ENCODE data around the gene RAPGEF3. TPM values are rescaled to one million over a fixed set of nuclear protein-coding genes. Genes with fewer than 3 reads are reported as not detected.

RAPGEF3 gene
- total and polyA plus RNA-seq, 2 of the 13 experiments (the other 11 are each of a cell fraction or from before 2014, with no cell fraction given) = 0.07 TPM

DNA sequence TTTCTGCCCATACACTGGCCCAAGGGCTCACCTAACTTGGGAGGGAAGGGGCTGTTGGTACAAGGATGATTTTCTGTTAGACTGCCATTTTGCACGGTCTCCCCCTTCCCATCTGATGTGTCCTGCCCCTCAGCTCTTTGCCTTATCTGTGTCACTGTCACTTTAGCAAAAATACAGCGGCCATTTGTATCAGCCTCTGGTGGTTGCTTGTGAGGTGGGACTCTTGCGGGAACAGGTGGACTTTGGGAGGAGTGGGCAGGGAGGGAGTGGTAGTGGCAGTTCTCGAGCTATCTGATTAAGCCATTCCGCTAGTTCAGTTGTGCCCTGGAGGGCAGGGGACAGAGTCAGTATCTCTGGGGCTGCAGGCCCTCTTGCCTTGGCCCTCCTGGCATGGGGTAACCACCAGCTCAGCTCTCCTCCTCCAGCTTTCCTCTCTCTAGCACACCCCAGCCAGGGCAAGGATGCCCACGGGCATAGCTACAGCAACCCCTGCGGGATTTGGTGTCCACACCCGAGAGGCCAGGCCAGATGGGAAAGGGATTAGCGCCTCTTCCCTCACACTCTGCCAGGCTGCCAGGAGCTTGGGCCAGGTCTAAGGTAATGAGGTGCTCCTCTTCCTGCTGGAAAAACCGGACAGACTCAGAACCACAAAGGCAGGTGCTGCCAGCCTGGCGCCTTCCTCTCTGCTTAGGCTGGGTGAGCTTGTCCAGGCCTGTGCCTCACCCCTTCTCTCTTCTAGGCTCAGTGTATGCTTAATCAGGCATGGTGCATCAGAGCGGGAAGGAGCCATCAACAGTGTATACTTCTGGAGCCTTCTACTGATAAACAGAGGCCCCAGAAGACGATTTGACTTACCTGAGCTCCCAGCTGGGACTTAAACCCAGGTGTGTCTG lies 23.0 kb upstream of the RAPGEF3 start:
- H2AFZ ChIP-seq (ENCODE audit: low read length) = no peak overlapping the region
- BruUV-seq (replicated peaks) = no TSS peak
- H3K27me3 ChIP-seq (ENCODE audit: control insufficient read depth in 1 of 2, insufficient read depth in 2 of 2, low read length in 2 of 2) = no peaks in the 10 kb centered on the region
- H3K4me2 ChIP-seq (ENCODE audit: low read depth, low read length) = no peak overlapping the region
- H3K9ac ChIP-seq (ENCODE audit: insufficient read depth, low read depth, low read length) = no peak overlapping the region
- H3K9me3 ChIP-seq (ENCODE audit: low read length) = no peaks in the 10 kb centered on the region
- no peaks in the 10 kb centered on the region for H4K20me1 ChIP-seq (ENCODE audit: insufficient read depth, low read length)
- peaks cover 5% of the 10 kb centered on the region for H3K4me1 ChIP-seq (ENCODE audit: insufficient read depth, low read length)
- in situ Hi-C loops (cut with HindIII; ENCODE audit: extremely low pct_ligation_motif_present, low pct_unique_long_range_greater_than_20kb) (no loop called here), intact Hi-C loops (cut with micrococcal nuclease; ENCODE audit: unreplicated experiment) (no loop called here)
- peaks cover 5 to 7% of the 10 kb centered on the region in 2 experiments; a peak in 3 of 5 replicates for H3K36me3 ChIP-seq (replicated peaks in 1 of 2; ENCODE audit: control insufficient read depth in 1 of 2, insufficient read depth in 2 of 2, low read length in 2 of 2)
- no peak overlapping the region for H3K4me3 ChIP-seq (replicated peaks in 1 of 3; ENCODE audit: insufficient read depth in 1 of 3, low read depth in 2 of 3, low read length in 3 of 3)
- ChIA-PET POLR2A (interaction anchor here (2.1 kb wide), 1 partner anchor 76 kb away, joined by 5 read pairs; the partner anchor contains the start of gene RPAP3), CTCF (ENCODE audit: low intra/inter-chr PET ratio, low total read pairs) (no interaction called here)
- H3K27ac ChIP-seq (ENCODE audit: extremely low read length, insufficient read depth, low read length) = no peak overlapping the region
- FAIRE-seq (no peak), ATAC-seq (no peak), DNase-seq (ENCODE audit: low spot score) (no peak)
- 96% methylated on average over 8 of the region's 13 CpGs for WGBS (ENCODE audit: low lambda C conversion rate)
- H3K79me2 ChIP-seq (ENCODE audit: insufficient read depth, low read length) = no peaks in the 10 kb centered on the region
- TF ChIP-seq, protein P1, sequence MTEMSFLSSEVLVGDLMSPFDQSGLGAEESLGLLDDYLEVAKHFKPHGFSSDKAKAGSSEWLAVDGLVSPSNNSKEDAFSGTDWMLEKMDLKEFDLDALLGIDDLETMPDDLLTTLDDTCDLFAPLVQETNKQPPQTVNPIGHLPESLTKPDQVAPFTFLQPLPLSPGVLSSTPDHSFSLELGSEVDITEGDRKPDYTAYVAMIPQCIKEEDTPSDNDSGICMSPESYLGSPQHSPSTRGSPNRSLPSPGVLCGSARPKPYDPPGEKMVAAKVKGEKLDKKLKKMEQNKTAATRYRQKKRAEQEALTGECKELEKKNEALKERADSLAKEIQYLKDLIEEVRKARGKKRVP (CRISPR knock-in tag; IDR thresholded peaks at IDR 0.05) = no peak
- TF ChIP-seq TARDBP (CRISPR knock-in tag; IDR thresholded peaks at IDR 0.05) = no peak
- no peak for TF ChIP-seq ZFP90 (CRISPR knock-in tag; IDR thresholded peaks at IDR 0.05; ENCODE audit: borderline replicate concordance)
- TF ChIP-seq, protein P2, sequence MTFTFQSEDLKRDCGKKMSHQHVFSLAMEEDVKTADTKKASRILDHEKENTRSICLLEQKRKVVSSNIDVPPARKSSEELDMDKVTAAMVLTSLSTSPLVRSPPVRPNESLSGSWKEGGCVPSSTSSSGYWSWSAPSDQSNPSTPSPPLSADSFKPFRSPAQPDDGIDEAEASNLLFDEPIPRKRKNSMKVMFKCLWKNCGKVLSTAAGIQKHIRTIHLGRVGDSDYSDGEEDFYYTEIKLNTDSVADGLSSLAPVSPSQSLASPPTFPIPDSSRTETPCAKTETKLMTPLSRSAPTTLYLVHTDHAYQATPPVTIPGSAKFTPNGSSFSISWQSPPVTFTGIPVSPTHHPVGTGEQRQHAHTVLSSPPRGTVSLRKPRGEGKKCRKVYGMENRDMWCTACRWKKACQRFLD (CRISPR knock-in tag; IDR thresholded peaks at IDR 0.05; ENCODE audit: borderline replicate concordance) = no peak
- no peak for TF ChIP-seq SMAD3 (CRISPR knock-in tag; IDR thresholded peaks at IDR 0.05)
- TF ChIP-seq MAZ (IDR thresholded peaks at IDR 0.05; ENCODE audit: borderline replicate concordance, low read depth, low read length) = no peak
- TF ChIP-seq MAZ (CRISPR knock-in tag; IDR thresholded peaks at IDR 0.05; ENCODE audit: low read depth) = no peak
- no peak for TF ChIP-seq ZNF800 (CRISPR knock-in tag; IDR thresholded peaks at IDR 0.05)
- no peak for TF ChIP-seq KDM3A (CRISPR knock-in tag; IDR thresholded peaks at IDR 0.05; ENCODE audit: low read depth)
- no peak for TF ChIP-seq ZNF3 (CRISPR knock-in tag; IDR thresholded peaks at IDR 0.05)
- no peak for TF ChIP-seq ZNF615 (CRISPR knock-in tag; IDR thresholded peaks at IDR 0.05; ENCODE audit: borderline replicate concordance)
- TF ChIP-seq, protein P3, sequence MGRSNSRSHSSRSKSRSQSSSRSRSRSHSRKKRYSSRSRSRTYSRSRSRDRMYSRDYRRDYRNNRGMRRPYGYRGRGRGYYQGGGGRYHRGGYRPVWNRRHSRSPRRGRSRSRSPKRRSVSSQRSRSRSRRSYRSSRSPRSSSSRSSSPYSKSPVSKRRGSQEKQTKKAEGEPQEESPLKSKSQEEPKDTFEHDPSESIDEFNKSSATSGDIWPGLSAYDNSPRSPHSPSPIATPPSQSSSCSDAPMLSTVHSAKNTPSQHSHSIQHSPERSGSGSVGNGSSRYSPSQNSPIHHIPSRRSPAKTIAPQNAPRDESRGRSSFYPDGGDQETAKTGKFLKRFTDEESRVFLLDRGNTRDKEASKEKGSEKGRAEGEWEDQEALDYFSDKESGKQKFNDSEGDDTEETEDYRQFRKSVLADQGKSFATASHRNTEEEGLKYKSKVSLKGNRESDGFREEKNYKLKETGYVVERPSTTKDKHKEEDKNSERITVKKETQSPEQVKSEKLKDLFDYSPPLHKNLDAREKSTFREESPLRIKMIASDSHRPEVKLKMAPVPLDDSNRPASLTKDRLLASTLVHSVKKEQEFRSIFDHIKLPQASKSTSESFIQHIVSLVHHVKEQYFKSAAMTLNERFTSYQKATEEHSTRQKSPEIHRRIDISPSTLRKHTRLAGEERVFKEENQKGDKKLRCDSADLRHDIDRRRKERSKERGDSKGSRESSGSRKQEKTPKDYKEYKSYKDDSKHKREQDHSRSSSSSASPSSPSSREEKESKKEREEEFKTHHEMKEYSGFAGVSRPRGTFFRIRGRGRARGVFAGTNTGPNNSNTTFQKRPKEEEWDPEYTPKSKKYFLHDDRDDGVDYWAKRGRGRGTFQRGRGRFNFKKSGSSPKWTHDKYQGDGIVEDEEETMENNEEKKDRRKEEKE (IDR thresholded peaks at IDR 0.05) = no peak
- TF ChIP-seq, protein P4, sequence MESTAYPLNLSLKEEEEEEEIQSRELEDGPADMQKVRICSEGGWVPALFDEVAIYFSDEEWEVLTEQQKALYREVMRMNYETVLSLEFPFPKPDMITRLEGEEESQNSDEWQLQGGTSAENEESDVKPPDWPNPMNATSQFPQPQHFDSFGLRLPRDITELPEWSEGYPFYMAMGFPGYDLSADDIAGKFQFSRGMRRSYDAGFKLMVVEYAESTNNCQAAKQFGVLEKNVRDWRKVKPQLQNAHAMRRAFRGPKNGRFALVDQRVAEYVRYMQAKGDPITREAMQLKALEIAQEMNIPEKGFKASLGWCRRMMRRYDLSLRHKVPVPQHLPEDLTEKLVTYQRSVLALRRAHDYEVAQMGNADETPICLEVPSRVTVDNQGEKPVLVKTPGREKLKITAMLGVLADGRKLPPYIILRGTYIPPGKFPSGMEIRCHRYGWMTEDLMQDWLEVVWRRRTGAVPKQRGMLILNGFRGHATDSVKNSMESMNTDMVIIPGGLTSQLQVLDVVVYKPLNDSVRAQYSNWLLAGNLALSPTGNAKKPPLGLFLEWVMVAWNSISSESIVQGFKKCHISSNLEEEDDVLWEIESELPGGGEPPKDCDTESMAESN (CRISPR knock-in tag; conservative IDR thresholded peaks at IDR 0.05) = no peak
